NCI-H345 (cell line): ENCODE results near the gene TRAF5.
"Not testable (repeated sequence)": the region's sequence is repeated elsewhere in the genome, so short reads cannot be mapped to it uniquely, and the experiment has no call there.

ENCODE experiments used
- DNase-seq: peaks from one replicate; lab custom pipeline; 2025; lab: John Stamatoyannopoulos, UW

The TRAF5 gene

GRCh38 chr1:211378844-211379243, 52.2 kb downstream of the TRAF5 start:
- DNase-seq, result no peak

- no peak for DNase-seq
Measured at GRCh38 chr1:211379446-211379845, 52.8 kb downstream of the TRAF5 start.

- DNase-seq, result no peak
Measured at GRCh38 chr1:211381481-211382181, 55.0 kb downstream of the TRAF5 start.

- DNase-seq, result no peak
Measured at GRCh38 chr1:211382182-211382713, 55.6 kb downstream of the TRAF5 start.

- peak; percentile 95 for DNase-seq
Measured at GRCh38 chr1:211382714-211383480, 56.3 kb downstream of the TRAF5 start.

GRCh38 chr1:211384524-211384923, 57.9 kb downstream of the TRAF5 start:
- no peak for DNase-seq

GRCh38 chr1:211386921-211387320, 60.3 kb downstream of the TRAF5 start:
- no peak for DNase-seq

GRCh38 chr1:211390829-211391228, 64.2 kb downstream of the TRAF5 start:
- DNase-seq, result not testable (repeated sequence)

GRCh38 chr1:211393203-211393602, 66.6 kb downstream of the TRAF5 start:
- DNase-seq, result no peak

GRCh38 chr1:211398266-211398930, 71.8 kb downstream of the TRAF5 start:
- DNase-seq, result not testable (repeated sequence)

- DNase-seq, result not testable (repeated sequence)
Measured at GRCh38 chr1:211399851-211400393, 73.3 kb downstream of the TRAF5 start.

GRCh38 chr1:211401751-211402150, 75.1 kb downstream of the TRAF5 start:
- DNase-seq, result not testable (repeated sequence)

GRCh38 chr1:211406086-211406485, 79.5 kb downstream of the TRAF5 start:
- DNase-seq, result not testable (repeated sequence)

GRCh38 chr1:211407749-211408148, 81.1 kb downstream of the TRAF5 start:
- DNase-seq, result not testable (repeated sequence)

GRCh38 chr1:211411639-211412038, 85.0 kb downstream of the TRAF5 start:
- DNase-seq, result no peak

GRCh38 chr1:211415700-211416099, 89.1 kb downstream of the TRAF5 start:
- DNase-seq, result no peak

- not testable (repeated sequence) for DNase-seq
Measured at GRCh38 chr1:211416246-211416627, 89.6 kb downstream of the TRAF5 start.

GRCh38 chr1:211416628-211417323, 90.1 kb downstream of the TRAF5 start:
- not testable (repeated sequence) for DNase-seq

- peak; percentile 39 for DNase-seq
Measured at GRCh38 chr1:211420389-211420788, 93.8 kb downstream of the TRAF5 start.

- DNase-seq, result no peak
Measured at GRCh38 chr1:211420845-211421454, 94.3 kb downstream of the TRAF5 start.

- DNase-seq, result no peak
Measured at GRCh38 chr1:211424018-211424417, 97.4 kb downstream of the TRAF5 start.
